ENCODE results near the gene FOSB.

DNA sequence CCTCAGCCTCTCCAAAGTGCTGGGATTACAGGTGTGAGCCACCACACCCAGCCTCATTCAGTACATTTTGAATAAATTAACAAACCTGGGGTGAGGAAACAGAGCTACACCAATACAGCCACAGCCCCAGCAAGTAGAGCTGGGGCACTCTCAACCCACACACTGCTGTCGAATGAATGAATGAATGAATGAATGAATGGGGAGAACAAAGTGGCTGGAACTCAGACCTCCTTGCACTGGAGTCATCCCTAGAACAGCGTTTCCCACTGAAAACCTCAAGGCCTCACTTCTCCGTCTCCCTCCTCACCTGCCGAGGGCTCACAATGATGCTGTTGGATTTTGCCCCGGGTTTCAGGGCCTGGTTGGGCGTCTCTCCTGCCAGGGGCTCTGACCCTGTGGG, 46.9 kb upstream of the FOSB start:
- TF ChIP-seq RAD21 (conservative IDR thresholded peaks at IDR 0.05 in 1 of 2, IDR thresholded peaks at IDR 0.05 in 1 of 2), result no peak
- TF ChIP-seq, protein P1, sequence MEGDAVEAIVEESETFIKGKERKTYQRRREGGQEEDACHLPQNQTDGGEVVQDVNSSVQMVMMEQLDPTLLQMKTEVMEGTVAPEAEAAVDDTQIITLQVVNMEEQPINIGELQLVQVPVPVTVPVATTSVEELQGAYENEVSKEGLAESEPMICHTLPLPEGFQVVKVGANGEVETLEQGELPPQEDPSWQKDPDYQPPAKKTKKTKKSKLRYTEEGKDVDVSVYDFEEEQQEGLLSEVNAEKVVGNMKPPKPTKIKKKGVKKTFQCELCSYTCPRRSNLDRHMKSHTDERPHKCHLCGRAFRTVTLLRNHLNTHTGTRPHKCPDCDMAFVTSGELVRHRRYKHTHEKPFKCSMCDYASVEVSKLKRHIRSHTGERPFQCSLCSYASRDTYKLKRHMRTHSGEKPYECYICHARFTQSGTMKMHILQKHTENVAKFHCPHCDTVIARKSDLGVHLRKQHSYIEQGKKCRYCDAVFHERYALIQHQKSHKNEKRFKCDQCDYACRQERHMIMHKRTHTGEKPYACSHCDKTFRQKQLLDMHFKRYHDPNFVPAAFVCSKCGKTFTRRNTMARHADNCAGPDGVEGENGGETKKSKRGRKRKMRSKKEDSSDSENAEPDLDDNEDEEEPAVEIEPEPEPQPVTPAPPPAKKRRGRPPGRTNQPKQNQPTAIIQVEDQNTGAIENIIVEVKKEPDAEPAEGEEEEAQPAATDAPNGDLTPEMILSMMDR (IDR thresholded peaks at IDR 0.05), result no peak
- TF ChIP-seq RNF2 (IDR thresholded peaks at IDR 0.05; ENCODE audit: borderline replicate concordance, low read depth), result no peak
